ENCODE data around the gene SH2D3C.

SH2D3C gene

DNA sequence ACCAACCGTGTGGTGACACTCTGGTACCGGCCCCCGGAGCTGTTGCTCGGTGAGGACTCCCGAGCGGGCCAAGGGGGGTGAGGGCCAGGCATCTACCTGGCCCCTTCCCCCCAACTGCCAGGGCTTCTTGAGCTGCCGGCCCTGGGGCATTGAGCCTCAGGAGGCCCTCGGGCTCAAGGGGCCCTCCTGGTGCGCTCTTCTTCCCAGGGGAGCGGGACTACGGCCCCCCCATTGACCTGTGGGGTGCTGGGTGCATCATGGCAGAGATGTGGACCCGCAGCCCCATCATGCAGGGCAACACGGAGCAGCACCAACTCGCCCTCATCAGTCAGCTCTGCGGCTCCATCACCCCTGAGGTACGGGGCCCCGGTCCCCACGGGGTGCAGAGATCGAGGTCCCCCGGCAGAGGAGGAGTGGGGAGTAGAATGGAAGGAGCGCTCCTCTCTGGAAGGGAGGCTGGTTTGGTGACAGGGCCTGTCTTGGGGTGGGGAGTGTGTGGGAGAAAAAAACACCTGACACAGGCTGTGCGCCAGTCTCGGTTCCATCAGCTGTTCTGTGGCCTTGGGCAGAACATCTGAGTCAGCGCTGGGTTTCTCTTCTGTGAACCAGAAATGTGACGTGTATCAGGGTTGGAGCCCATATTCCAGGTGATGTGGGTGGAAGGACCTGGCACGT lies 10.0 kb upstream of the SH2D3C start:
- peaks cover 67% of the 10 kb centered on the region for H3K36me3 ChIP-seq
- H3K27me3 ChIP-seq: no peaks in the 10 kb centered on the region

DNA sequence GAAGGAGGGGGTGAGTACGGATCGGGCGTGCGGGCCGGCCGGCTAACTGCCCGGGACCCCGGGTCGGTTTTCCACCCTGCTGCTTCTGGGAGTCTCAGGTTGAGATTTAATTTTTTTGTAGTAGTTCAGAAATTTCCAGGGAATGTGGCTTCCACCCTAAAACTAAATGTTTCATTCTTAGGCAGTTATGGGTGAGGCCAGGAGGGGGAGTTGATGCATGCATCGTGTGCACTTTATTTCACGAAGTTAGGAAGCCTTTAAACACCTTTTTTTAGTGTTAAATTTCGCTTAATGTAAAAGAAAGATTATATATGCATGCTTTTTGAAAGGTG lies 8.3 kb upstream of the SH2D3C start:
- H3K4me3 ChIP-seq (ENCODE audit: low read depth in 1 of 2, low read length in 1 of 2): peak overlapping the region; percentile 79 to 97
- TF ChIP-seq, protein P1, sequence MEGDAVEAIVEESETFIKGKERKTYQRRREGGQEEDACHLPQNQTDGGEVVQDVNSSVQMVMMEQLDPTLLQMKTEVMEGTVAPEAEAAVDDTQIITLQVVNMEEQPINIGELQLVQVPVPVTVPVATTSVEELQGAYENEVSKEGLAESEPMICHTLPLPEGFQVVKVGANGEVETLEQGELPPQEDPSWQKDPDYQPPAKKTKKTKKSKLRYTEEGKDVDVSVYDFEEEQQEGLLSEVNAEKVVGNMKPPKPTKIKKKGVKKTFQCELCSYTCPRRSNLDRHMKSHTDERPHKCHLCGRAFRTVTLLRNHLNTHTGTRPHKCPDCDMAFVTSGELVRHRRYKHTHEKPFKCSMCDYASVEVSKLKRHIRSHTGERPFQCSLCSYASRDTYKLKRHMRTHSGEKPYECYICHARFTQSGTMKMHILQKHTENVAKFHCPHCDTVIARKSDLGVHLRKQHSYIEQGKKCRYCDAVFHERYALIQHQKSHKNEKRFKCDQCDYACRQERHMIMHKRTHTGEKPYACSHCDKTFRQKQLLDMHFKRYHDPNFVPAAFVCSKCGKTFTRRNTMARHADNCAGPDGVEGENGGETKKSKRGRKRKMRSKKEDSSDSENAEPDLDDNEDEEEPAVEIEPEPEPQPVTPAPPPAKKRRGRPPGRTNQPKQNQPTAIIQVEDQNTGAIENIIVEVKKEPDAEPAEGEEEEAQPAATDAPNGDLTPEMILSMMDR (IDR thresholded peaks at IDR 0.05): no peak
- no peaks in the 10 kb centered on the region for H3K9me3 ChIP-seq
- H3K4me1 ChIP-seq (ENCODE audit: control insufficient read depth in 1 of 2, insufficient read depth in 1 of 2, low read depth in 1 of 2, low read length in 1 of 2): peaks cover 48% of the 10 kb centered on the region in 2 experiments
- H3K27me3 ChIP-seq: no peaks in the 10 kb centered on the region
- H3K27ac ChIP-seq: peak overlapping the region; percentile 90
- peaks cover 50% of the 10 kb centered on the region for H3K36me3 ChIP-seq

More for the DNA sequence above, 10.0 kb upstream of the SH2D3C start:
- Histone ChIP-seq H3K9me3 (no peaks in the 10 kb centered on the region), H3K4me3 (ENCODE audit: low read depth in 1 of 2, low read length in 1 of 2) (no peak overlapping the region), H3K27ac (no peak overlapping the region), H3K4me1 (ENCODE audit: control insufficient read depth in 1 of 2, insufficient read depth in 1 of 2, low read depth in 1 of 2, low read length in 1 of 2) (peaks cover 31% of the 10 kb centered on the region in 2 experiments)
- TF ChIP-seq, protein P1 (IDR thresholded peaks at IDR 0.05): no peak

DNA sequence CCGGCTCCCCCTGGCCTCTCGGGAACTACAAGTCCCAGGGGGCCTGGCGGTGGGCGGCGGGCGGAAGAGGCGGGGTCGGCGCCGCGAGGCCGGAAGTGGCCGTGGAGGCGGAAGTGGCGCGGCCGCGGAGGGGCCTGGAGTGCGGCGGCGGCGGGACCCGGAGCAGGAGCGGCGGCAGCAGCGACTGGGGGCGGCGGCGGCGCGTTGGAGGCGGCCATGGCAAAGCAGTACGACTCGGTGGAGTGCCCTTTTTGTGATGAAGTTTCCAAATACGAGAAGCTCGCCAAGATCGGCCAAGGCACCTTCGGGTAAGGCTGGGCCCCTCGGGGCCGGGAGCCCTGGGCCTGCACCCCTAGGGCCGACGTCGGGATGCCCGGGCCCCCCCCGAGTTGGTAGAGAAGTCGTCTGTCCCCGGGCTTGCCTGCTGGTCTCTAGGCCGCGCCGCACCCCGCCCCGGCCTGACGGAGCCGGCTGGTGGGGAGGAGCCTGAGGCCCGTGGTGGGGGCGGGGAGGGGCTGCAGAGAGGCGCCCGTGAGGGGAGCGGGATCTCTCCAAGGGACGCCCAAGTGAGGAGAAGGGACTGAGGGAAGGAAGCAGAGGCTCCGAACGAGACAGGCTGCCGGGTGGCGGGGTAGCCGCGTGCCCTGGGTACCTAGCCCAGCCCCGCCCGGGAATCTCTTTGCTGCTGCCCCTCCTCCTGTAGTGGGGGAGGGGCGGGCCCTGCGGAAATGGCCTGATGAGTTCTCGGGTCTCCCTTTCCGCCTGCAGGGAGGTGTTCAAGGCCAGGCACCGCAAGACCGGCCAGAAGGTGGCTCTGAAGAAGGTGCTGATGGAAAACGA lies 7.7 kb upstream of the SH2D3C start, which contains the start of gene CDK9:
Gene CDK9 (plus strand): TSS at position 102 of the 840 bp plus-strand sequence. CDS start 115 bp downstream, at position 217.
- peak within 1 kb of the TSS; percentile 79 to 97 for H3K4me3 ChIP-seq (ENCODE audit: low read depth in 1 of 2, low read length in 1 of 2)
- H3K27me3 ChIP-seq: no peaks in the 10 kb centered on the region
- TF ChIP-seq, protein P1 (IDR thresholded peaks at IDR 0.05): no peak
- H3K36me3 ChIP-seq: peaks cover 44% of the 10 kb centered on the region
- H3K9me3 ChIP-seq: no peaks in the 10 kb centered on the region
- peak within 1 kb of the TSS; percentile 90 for H3K27ac ChIP-seq
- peaks cover 54% of the 10 kb centered on the region in 2 experiments for H3K4me1 ChIP-seq (ENCODE audit: control insufficient read depth in 1 of 2, insufficient read depth in 1 of 2, low read depth in 1 of 2, low read length in 1 of 2)

GRCh38 chr9:127785023-127785932 lies 6.8 kb upstream of the SH2D3C start:
- peak overlapping the region; percentile 90 for H3K27ac ChIP-seq

More at GRCh38 chr9:127785023-127785932, 6.8 kb upstream of the SH2D3C start:
- TF ChIP-seq, protein P1 (IDR thresholded peaks at IDR 0.05): peak; percentile 99
- Histone ChIP-seq H3K36me3 (peaks cover 36% of the 10 kb centered on the region), H3K4me3 (ENCODE audit: low read depth in 1 of 2, low read length in 1 of 2) (peak overlapping the region; percentile 79 to 97), H3K27me3 (no peaks in the 10 kb centered on the region), H3K9me3 (no peaks in the 10 kb centered on the region), H3K4me1 (ENCODE audit: control insufficient read depth in 1 of 2, insufficient read depth in 1 of 2, low read depth in 1 of 2, low read length in 1 of 2) (peaks cover 62 to 63% of the 10 kb centered on the region in 2 experiments)

Measured in neutrophil (primary cell).